Activated naive CD8-positive, alpha-beta T cell (primary cell): Measurements from ENCODE around the gene OPRPN.

Experiments used
- H3K27ac Mint-ChIP-seq: one replicate; pipeline ENCODE4 v1.8.0; 2021; ENCODE audit warnings: mixed read lengths
- H3K27me3 Mint-ChIP-seq: one replicate; pipeline ENCODE4 v1.8.0; 2021; ENCODE audit warnings: mixed read lengths
- H3K36me3 Mint-ChIP-seq: one replicate; pipeline ENCODE4 v1.8.0; 2021; ENCODE audit warnings: mixed read lengths
- H3K4me1 Mint-ChIP-seq: one replicate; pipeline ENCODE4 v1.8.0; 2021; ENCODE audit warnings: low read depth, mixed read lengths
- H3K4me3 Mint-ChIP-seq: one replicate; pipeline ENCODE4 v1.8.0; 2021; ENCODE audit warnings: mild to moderate bottlenecking, mixed read lengths
- H3K9me3 Mint-ChIP-seq: one replicate; pipeline ENCODE4 v1.8.0; 2021; ENCODE audit warnings: low read depth, mixed read lengths

The OPRPN gene

GRCh38 chr4:70397580-70397979 is at the start of gene OPRPN:
OPRPN (plus strand) TSS chr4:70397940; CDS start chr4:70399286, 1,346 bp downstream.
- no peak within 1 kb of the TSS for H3K27ac Mint-ChIP-seq
- no peaks in the 10 kb centered on the region for H3K27me3 Mint-ChIP-seq
- no peaks in the 10 kb centered on the region for H3K9me3 Mint-ChIP-seq
- no peaks in the 10 kb centered on the region for H3K36me3 Mint-ChIP-seq
- H3K4me3 Mint-ChIP-seq: no peak within 1 kb of the TSS
- H3K4me1 Mint-ChIP-seq: no peaks in the 10 kb centered on the region

- Mint-ChIP-seq H3K36me3 (no peaks in the 10 kb centered on the region), H3K27ac (no peak overlapping the region), H3K4me3 (no peak overlapping the region), H3K9me3 (peaks cover 3% of the 10 kb centered on the region), H3K4me1 (no peaks in the 10 kb centered on the region), H3K27me3 (no peaks in the 10 kb centered on the region)
Measured at GRCh38 chr4:70356185-70356584, 41.6 kb upstream of the OPRPN start.

DNA sequence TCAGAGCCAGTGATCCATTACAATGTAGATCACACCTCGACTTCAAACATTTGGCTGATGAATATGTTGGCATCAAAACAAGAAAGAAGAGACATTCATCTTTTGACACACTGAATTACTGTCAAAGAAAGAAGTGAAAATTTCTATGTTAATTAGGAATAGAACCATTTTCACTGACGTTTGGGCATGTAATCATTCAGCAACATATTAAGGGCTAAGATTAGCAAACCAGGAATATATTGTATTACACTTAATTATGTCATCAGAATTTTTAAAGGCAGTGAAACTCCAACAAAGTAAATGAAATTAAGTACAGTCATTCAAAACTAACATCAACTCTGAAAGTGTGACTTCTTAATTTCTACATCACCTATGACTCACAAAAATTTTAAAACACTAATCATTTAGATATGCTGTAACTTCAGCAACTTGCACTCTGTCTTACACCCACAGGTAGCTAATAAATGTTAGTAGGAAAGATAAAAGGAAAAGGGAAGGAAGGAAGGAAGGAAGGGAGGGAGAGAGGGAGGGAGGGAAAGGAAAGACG is 38.6 kb upstream of the OPRPN start:
- Mint-ChIP-seq H3K4me1 (no peaks in the 10 kb centered on the region), H3K4me3 (no peak overlapping the region), H3K27ac (no peak overlapping the region), H3K9me3 (peaks cover 3% of the 10 kb centered on the region), H3K27me3 (no peaks in the 10 kb centered on the region), H3K36me3 (no peaks in the 10 kb centered on the region)

DNA sequence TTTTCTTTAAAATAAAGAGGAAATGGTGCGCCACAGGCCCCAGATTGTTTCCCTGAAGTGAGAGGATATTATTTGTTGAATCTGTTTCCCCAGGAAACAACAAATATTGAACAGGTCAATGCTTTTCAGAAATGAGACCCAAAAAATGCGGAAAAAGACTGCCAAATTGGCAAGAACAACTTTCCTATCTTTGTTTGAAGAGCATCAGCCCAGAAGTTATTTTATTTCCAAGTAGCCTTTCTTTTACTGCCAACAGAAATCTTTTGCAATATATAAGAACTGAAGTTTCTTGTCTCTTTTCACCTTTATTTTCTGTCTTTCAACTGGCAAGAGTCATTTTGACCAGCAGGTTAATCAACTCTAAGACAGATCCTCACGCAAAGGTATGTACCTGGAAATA is 37.3 kb upstream of the OPRPN start, which contains the start of gene SMR3A:
SMR3A (plus strand) TSS at position 301 of the 400 bp plus-strand sequence. CDS start 1,356 bp downstream, outside the sequence.
- Mint-ChIP-seq H3K9me3 (no peaks in the 10 kb centered on the region), H3K27ac (no peak within 1 kb of the TSS), H3K4me3 (no peak within 1 kb of the TSS), H3K4me1 (no peaks in the 10 kb centered on the region), H3K27me3 (no peaks in the 10 kb centered on the region), H3K36me3 (no peaks in the 10 kb centered on the region)

DNA sequence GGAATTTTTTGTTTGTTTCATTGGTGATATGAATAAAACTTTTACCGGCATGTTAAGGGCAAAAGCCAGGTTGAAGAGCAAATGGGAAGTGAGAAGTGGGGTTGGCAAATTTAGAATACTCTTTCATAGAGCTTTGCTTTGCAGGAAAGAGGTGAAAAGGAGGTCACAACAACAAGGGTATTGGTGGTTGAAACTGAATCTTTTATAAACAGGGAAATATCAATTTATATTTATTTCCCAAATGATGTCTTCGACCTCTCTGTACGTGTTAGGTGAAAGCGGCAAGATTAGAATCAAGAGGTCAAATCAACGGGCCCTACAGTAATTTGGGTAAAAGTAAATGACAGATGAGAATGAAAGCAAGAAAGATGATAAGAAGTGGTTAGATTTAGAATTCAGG is 33.7 kb upstream of the OPRPN start:
- Mint-ChIP-seq H3K9me3 (no peaks in the 10 kb centered on the region), H3K27me3 (no peaks in the 10 kb centered on the region), H3K36me3 (no peaks in the 10 kb centered on the region), H3K27ac (no peak overlapping the region), H3K4me1 (no peaks in the 10 kb centered on the region), H3K4me3 (no peak overlapping the region)

- Mint-ChIP-seq H3K36me3 (no peaks in the 10 kb centered on the region), H3K4me3 (no peak overlapping the region), H3K27ac (no peak overlapping the region), H3K4me1 (no peaks in the 10 kb centered on the region), H3K27me3 (no peaks in the 10 kb centered on the region), H3K9me3 (no peaks in the 10 kb centered on the region)
Measured at GRCh38 chr4:70365479-70365878, 32.3 kb upstream of the OPRPN start.

- H3K9me3 Mint-ChIP-seq: no peaks in the 10 kb centered on the region
- no peaks in the 10 kb centered on the region for H3K4me1 Mint-ChIP-seq
- H3K36me3 Mint-ChIP-seq: no peaks in the 10 kb centered on the region
- H3K4me3 Mint-ChIP-seq: no peak overlapping the region
- no peaks in the 10 kb centered on the region for H3K27me3 Mint-ChIP-seq
- H3K27ac Mint-ChIP-seq: no peak overlapping the region
Measured at GRCh38 chr4:70367813-70368212, 29.9 kb upstream of the OPRPN start.

DNA sequence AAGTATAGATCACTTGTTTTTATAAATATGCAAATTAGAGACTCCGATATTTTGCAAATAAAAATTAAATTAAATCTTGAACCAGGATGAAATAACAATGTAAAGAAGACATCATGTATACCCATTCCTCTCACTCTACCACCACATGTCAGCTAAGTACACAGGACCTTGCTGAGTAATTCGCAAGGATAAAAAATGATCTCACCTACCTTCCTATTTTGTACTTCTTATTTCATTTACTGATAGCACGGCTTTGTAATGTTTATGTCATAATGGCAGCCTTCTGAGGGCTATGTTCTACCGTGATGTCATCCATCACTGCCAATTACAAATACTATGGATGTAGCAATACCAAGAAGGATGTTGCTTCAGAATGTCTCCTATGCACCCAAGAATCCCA is 25.8 kb upstream of the OPRPN start:
- H3K36me3 Mint-ChIP-seq: no peaks in the 10 kb centered on the region
- H3K4me3 Mint-ChIP-seq: no peak overlapping the region
- H3K4me1 Mint-ChIP-seq: no peaks in the 10 kb centered on the region
- H3K27ac Mint-ChIP-seq: no peak overlapping the region
- peaks cover 1% of the 10 kb centered on the region for H3K27me3 Mint-ChIP-seq
- H3K9me3 Mint-ChIP-seq: peaks cover 7% of the 10 kb centered on the region

DNA sequence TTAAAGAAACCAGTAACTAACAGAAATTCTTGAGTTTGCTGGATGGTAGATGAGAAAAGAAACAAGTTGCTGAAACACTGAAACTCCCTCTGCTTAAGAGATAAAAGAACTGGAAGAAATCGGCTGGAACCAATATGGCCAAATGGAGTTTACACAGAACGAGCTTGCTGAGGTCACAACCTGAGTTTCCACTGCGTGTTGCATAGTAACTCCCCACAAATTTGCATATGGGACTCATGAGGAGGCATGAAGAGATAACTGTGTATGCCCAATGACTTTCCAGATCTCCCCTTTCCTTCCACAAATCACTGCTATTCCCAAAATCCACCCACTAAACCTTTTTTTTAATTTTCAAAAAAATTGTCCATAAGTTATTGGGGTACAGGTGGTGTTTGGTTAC is 25.0 kb upstream of the OPRPN start:
- H3K27ac Mint-ChIP-seq: no peak overlapping the region
- peaks cover 1% of the 10 kb centered on the region for H3K27me3 Mint-ChIP-seq
- no peak overlapping the region for H3K4me3 Mint-ChIP-seq
- H3K9me3 Mint-ChIP-seq: peaks cover 7% of the 10 kb centered on the region
- H3K4me1 Mint-ChIP-seq: no peaks in the 10 kb centered on the region
- no peaks in the 10 kb centered on the region for H3K36me3 Mint-ChIP-seq

DNA sequence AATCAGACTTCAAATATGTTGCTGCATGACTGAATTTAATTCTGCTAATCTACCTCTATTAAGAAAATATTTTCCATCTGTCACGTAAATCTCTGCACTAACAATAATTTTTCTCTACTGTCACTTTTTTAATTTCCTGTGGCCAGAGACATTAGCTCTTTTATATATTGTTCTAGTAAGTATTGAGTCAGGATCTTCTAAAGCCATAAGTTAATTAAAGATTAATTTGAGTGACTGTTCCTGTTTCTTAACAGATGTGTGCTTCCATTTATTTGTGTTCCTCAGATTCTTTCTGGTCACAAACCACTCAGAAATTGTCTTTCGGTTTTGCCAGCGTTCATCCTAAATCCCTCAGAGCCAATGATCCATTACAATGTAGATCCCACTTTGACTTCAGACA is 17.2 kb upstream of the OPRPN start:
- H3K27ac Mint-ChIP-seq: no peak overlapping the region
- no peaks in the 10 kb centered on the region for H3K36me3 Mint-ChIP-seq
- H3K4me3 Mint-ChIP-seq: no peak overlapping the region
- H3K27me3 Mint-ChIP-seq: peaks cover 1% of the 10 kb centered on the region
- no peaks in the 10 kb centered on the region for H3K4me1 Mint-ChIP-seq
- no peaks in the 10 kb centered on the region for H3K9me3 Mint-ChIP-seq

- Mint-ChIP-seq H3K4me1 (no peaks in the 10 kb centered on the region), H3K4me3 (no peak within 1 kb of the TSS), H3K27ac (no peak within 1 kb of the TSS), H3K9me3 (no peaks in the 10 kb centered on the region), H3K27me3 (no peaks in the 10 kb centered on the region), H3K36me3 (no peaks in the 10 kb centered on the region)
Measured at GRCh38 chr4:70382691-70383181, 15.0 kb upstream of the OPRPN start, which contains the start of gene SMR3B. SMR3B (plus strand) TSS chr4:70383131; CDS start chr4:70384511, 1,380 bp downstream.

- no peaks in the 10 kb centered on the region for H3K36me3 Mint-ChIP-seq
- H3K9me3 Mint-ChIP-seq: no peaks in the 10 kb centered on the region
- no peak overlapping the region for H3K27ac Mint-ChIP-seq
- no peaks in the 10 kb centered on the region for H3K27me3 Mint-ChIP-seq
- H3K4me1 Mint-ChIP-seq: no peaks in the 10 kb centered on the region
- H3K4me3 Mint-ChIP-seq: no peak overlapping the region
Measured at GRCh38 chr4:70392057-70392776, 5.5 kb upstream of the OPRPN start.

DNA sequence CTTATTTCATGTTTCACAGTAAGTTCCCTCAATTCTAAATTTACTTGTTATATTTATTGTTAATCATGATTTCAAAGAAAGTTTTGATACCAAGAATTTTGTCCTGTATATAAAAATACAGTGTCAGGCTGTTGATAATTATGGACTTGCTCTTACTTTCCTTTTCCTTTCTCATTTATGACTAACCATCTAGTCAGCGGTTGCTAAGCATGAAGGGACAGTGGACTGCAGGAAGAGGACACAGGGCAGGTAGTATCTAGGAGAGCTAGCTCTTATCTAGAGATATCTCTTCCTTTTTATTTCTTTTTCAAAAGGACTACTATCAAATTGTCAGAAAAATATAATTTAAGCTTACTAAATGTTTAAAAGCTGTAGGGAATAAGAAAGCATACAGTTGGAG is 1.6 kb downstream of the OPRPN start:
- H3K27me3 Mint-ChIP-seq: peaks cover 2% of the 10 kb centered on the region
- no peaks in the 10 kb centered on the region for H3K9me3 Mint-ChIP-seq
- no peak overlapping the region for H3K4me3 Mint-ChIP-seq
- no peaks in the 10 kb centered on the region for H3K36me3 Mint-ChIP-seq
- no peak overlapping the region for H3K27ac Mint-ChIP-seq
- H3K4me1 Mint-ChIP-seq: no peaks in the 10 kb centered on the region

DNA sequence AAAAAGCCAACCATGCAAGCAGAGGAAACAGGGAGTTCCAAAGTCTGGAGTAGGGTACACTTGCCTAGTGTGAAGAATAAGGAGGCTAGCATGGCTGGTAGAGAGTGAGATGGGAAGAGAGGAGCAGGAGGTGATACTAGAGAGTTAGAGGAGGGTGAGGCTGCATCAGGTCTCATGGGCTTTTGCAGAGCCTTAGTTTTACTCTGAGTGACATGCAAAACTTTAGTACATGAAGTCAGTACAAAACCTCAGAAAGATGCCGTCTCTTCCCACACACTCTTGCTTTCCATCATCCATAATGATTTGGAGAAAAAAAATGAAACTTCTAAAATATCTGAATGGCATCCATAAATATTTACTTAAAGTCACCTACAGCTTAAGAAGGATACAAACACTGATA is 5.0 kb downstream of the OPRPN start:
- no peaks in the 10 kb centered on the region for H3K4me1 Mint-ChIP-seq
- no peak overlapping the region for H3K4me3 Mint-ChIP-seq
- H3K27ac Mint-ChIP-seq: no peak overlapping the region
- peaks cover 2% of the 10 kb centered on the region for H3K27me3 Mint-ChIP-seq
- no peaks in the 10 kb centered on the region for H3K36me3 Mint-ChIP-seq
- no peaks in the 10 kb centered on the region for H3K9me3 Mint-ChIP-seq

GRCh38 chr4:70405765-70406164 is 8.0 kb downstream of the OPRPN start:
- no peaks in the 10 kb centered on the region for H3K4me1 Mint-ChIP-seq
- H3K9me3 Mint-ChIP-seq: peaks cover 5% of the 10 kb centered on the region
- peaks cover 2% of the 10 kb centered on the region for H3K27me3 Mint-ChIP-seq
- no peak overlapping the region for H3K27ac Mint-ChIP-seq
- no peaks in the 10 kb centered on the region for H3K36me3 Mint-ChIP-seq
- no peak overlapping the region for H3K4me3 Mint-ChIP-seq

- H3K27me3 Mint-ChIP-seq: peaks cover 3% of the 10 kb centered on the region
- no peak overlapping the region for H3K27ac Mint-ChIP-seq
- H3K4me1 Mint-ChIP-seq: no peaks in the 10 kb centered on the region
- H3K36me3 Mint-ChIP-seq: no peaks in the 10 kb centered on the region
- no peak overlapping the region for H3K4me3 Mint-ChIP-seq
- H3K9me3 Mint-ChIP-seq: peaks cover 10% of the 10 kb centered on the region
Measured at GRCh38 chr4:70425306-70425705, 27.6 kb downstream of the OPRPN start.
